GM18520 (cell line): Measurements from ENCODE around the gene FAM219A.
"Not testable (repeated sequence)": the region's sequence is repeated elsewhere in the genome, so short reads cannot be mapped to it uniquely, and the experiment has no call there.

Experiments
- ATAC-seq: cut with Tn5 transposase; IDR thresholded peaks from one replicate; pipeline ENCODE4 v1.9.1; 2021; ENCODE audit not compliant: unreplicated experiment

Gene FAM219A

DNA sequence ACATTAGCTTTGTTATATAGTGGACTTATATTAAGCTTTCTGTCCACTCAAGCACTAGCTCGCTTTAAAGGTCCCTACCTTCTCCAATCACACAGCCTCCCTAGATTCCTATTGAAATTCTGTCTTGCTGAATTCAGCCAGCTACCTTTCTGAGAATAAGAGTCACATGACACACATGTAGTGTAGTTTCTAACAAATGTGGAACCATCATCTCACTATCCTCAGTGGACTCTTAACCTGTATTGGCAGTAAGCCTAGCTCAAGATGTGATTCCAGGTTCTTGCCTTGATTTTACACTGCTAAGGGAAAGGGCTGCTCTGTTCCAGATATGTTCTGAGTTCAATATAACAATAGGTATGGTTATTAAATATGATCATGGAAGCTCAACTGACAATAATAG, 11.4 kb downstream of the FAM219A start:
- no peak for ATAC-seq

DNA sequence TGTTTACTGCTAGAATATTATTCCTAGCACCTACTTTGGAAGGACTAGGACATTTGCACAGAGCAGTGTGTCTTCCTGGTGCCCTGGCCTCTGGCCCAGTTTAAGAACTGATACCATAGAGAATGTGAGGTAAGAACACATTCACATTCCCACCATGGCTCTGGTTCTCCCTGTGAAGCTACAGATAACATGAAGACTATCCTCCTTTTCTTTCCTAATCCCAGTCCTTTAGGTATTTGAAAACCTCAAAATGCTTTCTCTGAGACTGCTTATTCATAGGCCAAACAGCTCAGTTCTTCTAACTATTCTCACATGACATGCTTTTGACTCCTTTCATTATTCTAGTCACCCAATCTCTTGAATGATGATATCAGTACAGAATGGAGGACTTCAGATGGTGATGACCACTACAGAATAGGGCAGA, 11.9 kb downstream of the FAM219A start:
- no peak for ATAC-seq

DNA sequence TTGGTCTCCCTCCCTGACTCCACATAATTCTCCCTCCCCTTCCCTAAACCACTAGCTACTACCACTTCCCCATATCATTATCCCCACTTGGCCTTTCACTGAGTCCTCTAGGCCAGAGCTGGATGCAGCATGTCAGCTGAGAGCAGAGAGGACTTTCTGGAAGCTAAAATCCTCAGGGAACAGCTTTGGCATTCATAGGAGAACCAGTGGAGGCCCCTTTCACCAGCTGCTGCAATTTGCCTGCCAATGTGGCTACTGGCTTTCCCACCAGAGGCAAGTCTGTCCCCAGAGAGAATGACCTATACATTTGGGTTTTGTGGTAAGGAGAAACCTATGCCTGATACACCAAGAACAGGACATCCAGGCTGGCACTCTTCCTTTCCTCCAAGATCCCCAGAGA, 14.4 kb downstream of the FAM219A start:
- no peak for ATAC-seq

DNA sequence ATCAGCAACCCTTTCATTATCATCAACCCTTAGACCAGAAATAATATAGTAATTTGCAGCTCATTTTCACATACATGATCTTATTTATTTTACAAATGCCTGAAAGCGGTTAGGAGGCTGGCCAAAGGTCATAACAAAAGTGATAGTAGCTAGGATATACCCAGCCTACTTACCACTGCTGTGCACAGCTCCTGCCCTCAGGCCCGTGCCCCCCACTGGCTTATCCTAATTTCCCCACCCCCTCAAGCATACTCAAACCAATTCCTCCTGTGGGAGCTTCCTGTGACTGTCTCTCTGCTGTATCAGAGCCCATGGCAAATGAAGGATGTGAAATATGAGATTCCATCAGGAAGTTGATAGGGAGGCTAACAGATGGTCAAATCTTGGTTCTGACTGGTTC, 14.8 kb downstream of the FAM219A start:
- no peak for ATAC-seq

- no peak for ATAC-seq
These were observed 15.6 kb downstream of the FAM219A start for GRCh38 chr9:34442770-34443169.

DNA sequence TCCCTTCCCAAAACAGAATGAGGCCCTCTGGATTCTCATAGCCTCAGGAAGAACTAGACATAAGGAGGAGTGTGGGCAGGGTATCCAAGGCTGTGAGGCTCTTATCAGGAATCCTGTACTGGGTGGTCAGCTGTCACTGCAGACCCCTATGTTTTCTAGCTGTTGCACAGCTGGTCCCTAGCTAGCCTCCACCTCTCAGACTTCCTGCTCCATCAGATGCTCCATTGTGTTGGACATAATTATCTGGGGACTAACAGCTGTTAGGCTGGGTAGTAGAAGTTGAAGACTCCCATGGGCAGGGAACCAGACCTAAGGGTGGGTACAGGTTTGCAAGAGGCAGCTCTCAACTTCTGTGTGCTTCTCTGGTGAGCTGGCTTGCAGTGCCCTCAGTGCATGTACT, 18.4 kb downstream of the FAM219A start:
- no peak for ATAC-seq

DNA sequence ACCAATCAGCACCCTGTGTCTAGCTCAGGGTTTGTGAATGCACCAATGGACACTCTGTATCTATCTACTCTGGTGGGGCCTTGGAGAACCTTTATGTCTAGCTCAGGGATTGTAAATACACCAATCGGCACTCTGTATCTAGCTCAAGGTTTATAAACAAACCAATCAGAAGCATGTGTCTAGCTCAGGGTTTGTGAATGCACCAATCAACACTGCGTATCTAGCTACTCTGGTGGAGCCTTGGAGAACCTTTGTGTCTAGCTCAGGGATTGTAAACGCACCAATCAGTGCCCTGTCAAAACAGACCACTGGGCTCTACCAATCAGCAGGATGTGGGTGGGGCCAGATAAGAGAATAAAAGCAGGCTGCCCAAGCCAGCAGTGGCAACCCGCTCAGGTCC, 19.9 kb downstream of the FAM219A start:
- ATAC-seq, result not testable (repeated sequence)

DNA sequence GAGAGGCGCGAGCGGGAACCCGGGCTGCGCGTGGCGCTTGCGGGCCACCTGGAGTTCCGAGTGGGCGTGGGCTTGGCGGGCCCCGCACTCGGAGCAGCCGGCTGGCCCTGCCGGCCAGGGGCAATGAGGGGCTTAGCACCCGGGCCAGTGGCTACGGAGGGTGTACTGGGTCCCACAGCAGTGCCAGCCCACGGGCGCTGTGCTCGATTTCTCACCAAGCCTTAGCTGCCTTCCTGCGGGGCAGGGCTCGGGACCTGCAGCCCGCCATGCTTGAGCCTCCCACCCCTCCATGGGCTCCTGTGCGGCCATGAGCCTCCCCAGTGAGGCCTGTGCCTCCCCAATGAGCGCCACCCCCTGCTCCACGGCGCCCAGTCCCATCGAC, 20.5 kb downstream of the FAM219A start:
- ATAC-seq, result not testable (repeated sequence)

DNA sequence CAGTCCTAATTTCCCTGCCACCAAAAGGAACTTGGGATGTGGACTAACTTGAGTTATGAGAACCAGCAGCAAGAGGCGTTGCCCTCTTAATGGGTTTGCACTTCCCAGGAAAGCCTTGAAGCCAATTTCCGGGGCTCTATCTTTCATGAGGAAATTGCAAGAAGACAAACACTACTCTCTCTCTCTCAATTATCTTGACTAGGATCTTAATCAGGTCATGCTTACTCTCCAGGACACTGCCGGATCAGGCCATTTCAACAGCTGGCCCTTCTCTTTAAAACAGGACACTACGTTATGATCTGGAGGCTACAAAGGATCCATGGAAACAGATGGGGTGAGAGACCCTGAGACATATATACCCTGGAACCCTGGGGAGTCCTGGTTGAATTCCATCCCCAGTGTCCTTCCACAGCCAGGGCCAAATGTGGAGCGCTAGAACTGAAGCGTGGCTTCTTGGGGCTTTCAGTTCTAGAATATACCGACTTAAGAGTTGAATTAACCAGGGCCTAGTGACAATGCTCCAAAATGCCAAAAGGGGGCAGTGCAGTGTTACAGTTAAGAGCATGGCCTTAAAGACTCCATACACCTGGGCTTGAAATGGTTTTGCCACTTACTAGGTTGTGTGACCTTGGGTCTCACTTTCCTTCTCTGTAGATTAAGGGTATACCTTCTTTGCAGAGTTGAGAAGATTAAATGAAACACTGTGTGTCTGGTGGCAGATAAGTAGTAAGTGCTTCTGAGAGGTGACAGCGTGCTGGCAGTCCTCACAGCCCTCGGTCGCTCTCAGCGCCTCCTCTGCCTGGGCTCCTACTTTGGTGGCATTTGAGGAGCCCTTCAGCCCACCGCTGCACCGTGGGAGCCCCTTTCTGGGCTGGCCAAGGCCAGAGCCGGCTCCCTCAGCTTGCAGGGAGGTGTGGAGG, 21.1 kb downstream of the FAM219A start:
- ATAC-seq, result no peak

GRCh38 chr9:34431667-34432066, 26.7 kb downstream of the FAM219A start:
- ATAC-seq, result no peak

- ATAC-seq, result no peak
These were observed 27.4 kb downstream of the FAM219A start for GRCh38 chr9:34430843-34431437.

DNA sequence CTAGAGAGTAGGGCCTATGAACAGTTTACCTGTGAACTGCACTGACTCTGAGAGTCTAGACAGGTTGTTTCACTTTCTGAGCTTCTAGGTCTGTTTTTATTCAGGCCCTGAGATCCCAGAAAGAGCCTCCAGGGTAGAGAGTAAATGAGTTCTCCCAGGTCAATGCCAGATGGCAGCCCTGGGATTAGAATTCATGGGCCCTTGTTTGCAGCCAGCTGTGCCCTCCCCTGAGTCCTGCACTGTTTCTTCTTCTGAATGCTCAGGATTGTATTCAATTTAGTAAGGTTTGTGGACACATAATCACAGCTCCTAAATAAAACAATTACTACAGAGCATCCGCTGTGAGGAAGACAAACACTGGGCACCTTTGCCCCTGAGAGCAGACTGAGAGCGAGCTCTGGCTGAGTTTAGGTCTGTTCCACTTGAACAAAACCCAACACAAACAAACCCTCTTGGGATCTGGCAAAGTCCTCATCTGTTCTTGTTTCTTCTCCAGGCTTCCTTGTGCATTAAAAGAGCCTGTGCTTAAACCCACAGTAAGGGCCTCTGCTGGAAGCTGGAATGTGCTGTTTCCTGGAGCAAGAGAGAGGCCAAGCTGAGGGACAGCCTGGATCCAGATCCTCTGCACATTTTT, 29.9 kb downstream of the FAM219A start:
- ATAC-seq, result no peak

GRCh38 chr9:34426347-34427074, 31.9 kb downstream of the FAM219A start:
- no peak for ATAC-seq

GRCh38 chr9:34419716-34420504, 38.5 kb downstream of the FAM219A start:
- ATAC-seq, result no peak

- no peak for ATAC-seq
These were observed 40.6 kb downstream of the FAM219A start for GRCh38 chr9:34417734-34418133.

DNA sequence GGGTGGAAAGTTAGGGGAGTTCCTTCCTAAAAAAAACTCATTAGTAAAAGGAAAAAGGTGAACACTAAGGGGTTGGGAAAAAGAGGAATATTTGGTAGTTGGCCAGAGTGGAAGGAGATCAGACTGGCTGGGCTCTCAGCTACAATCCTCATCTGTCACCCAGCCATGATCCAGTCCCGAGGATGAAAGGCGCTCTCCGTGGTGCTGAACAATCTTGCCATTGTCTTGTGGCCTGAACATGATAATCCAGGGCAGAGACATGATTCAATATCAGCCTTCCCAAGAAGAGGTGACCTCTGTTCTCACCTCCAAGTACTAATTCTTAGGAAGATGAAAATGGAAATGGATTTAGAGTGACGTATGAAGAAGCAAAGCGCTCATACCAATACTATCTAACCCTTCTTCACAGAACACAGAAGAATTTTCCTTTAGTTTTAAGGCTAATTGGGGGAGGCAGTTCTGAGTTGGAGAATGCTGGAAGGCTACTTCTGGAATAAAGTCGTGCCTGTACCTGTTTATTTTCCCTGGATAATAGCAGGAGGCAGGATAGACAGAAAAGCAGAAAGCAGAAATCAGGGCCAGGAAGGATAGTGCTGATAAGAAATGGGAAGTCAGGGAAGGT, 45.0 kb downstream of the FAM219A start:
- ATAC-seq, result no peak

DNA sequence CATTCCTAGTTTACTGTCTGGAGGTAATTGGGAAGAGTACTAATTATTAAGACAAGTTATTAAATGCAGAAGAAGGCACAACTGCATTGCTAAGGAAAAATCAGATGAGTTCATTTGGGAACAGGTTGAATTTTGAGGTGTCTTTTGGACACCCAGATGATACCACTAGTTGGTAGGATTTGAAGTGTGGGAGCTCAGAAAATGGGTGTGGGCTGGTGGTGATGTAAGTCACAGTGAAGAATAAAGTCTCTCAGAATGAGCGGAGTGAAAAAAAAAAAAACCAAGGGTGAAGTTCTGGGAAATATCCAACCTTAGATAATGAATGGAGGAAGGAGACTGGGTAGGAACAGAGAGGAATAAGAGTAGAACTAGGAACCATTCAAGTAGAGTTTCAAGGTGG, 46.0 kb downstream of the FAM219A start:
- no peak for ATAC-seq

DNA sequence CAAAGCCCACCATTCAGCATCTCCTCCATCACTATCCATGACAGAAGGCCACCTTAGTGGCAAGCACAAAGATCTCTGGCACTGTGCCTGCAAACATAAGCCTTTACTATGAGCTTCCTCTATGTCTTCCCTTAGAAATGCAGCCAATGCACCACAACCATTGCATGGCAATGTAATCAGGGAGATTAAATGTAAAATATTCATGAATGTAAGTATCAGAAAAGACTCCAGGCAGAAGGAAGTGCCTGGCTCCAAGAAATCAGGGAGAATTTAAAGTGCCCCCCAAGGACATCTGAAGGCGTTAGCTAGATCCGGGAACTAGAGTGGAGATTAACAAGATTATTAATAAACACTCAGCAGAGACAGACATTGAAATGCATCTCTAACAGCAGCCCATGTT, 49.2 kb downstream of the FAM219A start:
- ATAC-seq, result no peak

- no peak for ATAC-seq
These were observed 50.2 kb downstream of the FAM219A start for GRCh38 chr9:34408173-34408572.

- ATAC-seq, result no peak
These were observed 52.2 kb downstream of the FAM219A start for GRCh38 chr9:34406219-34406618.
